Fibroblast of lung (primary cell): ENCODE data around the gene GALK2. TPM values are rescaled to one million over a fixed set of nuclear protein-coding genes. Genes with fewer than 3 reads are reported as not detected.

Experiments used
- DNase-seq, 2 donors: peaks; one replicate each; pipeline versions ENCODE4 v3.0.0 to v3.0.0-alpha.2; 2010; ENCODE audit warnings: low read depth in 2 of 2
- H2AFZ ChIP-seq: 2 replicates; pipeline ENCODE4 v1.5.1; 2012; ENCODE audit warnings: low read length, control low read depth, inconsistent platforms
- H3K27ac ChIP-seq: 2 replicates; pipeline ENCODE4 v1.5.1; 2011; ENCODE audit warnings: low read length, control low read depth; ENCODE audit not compliant: insufficient read depth
- H3K27me3 ChIP-seq: 2 replicates; pipeline ENCODE4 v1.5.1; 2011; ENCODE audit warnings: mild to moderate bottlenecking, low read length; ENCODE audit not compliant: control insufficient read depth, insufficient read depth
- H3K36me3 ChIP-seq: 2 replicates; pipeline ENCODE4 v1.5.1; 2011; ENCODE audit warnings: low read length; ENCODE audit not compliant: control insufficient read depth, insufficient read depth
- H3K4me1 ChIP-seq: 2 replicates; pipeline ENCODE4 v1.5.1; 2011; ENCODE audit warnings: low read length; ENCODE audit not compliant: control insufficient read depth, insufficient read depth; ENCODE audit errors: extremely low read depth
- H3K4me2 ChIP-seq: 2 replicates; pipeline ENCODE4 v1.5.1; 2011; ENCODE audit warnings: low read length, control low read depth; ENCODE audit not compliant: insufficient read depth; ENCODE audit errors: extremely low read depth
- H3K4me3 ChIP-seq, 4 experiments: fragments of 200-600 bp in 1 of 4; sonication (generic) in 1 of 4; replicated peaks in 1 of 4; 2 replicates each; pipeline ENCODE4 v1.5.1; 2011 to 2016; ENCODE audit warnings: low read length in 4 of 4, low read depth in 3 of 4, mild to moderate bottlenecking in 3 of 4, control low read depth in 2 of 4, inconsistent platforms in 1 of 4, mixed read lengths in 1 of 4; ENCODE audit not compliant: insufficient read depth in 1 of 4; ENCODE audit errors: control extremely low read depth in 1 of 4
- H3K79me2 ChIP-seq: 2 replicates; pipeline ENCODE4 v1.5.1; 2012; ENCODE audit warnings: mild to moderate bottlenecking, low read length, inconsistent platforms; ENCODE audit not compliant: control insufficient read depth, insufficient read depth
- H3K9ac ChIP-seq: 2 replicates; pipeline ENCODE4 v1.5.1; 2011; ENCODE audit warnings: mild to moderate bottlenecking, low read length, control low read depth; ENCODE audit not compliant: insufficient read depth
- H3K9me3 ChIP-seq: 2 replicates; pipeline ENCODE4 v1.5.1; 2012; ENCODE audit warnings: low read depth, low read length; ENCODE audit not compliant: control insufficient read depth, insufficient read depth
- H4K20me1 ChIP-seq: 2 replicates; pipeline ENCODE4 v1.5.1; 2011; ENCODE audit warnings: low read length; ENCODE audit not compliant: control insufficient read depth, insufficient read depth; ENCODE audit errors: extremely low read depth
- EZH2 ChIP-seq: IDR thresholded peaks from 2 replicates; pipeline ENCODE4 v1.5.1; 2012; ENCODE audit warnings: low read length, control low read depth, mild to moderate bottlenecking; ENCODE audit errors: missing control alignments
- polyA plus RNA-seq, 2 donors: library from polyadenylated mRNA; depleted of rRNA in 1 of 2; stranded (reverse) in 1 of 2; unstranded in 1 of 2; fragments of >200 nt; gene quantifications; 2 replicates each; pipeline ENCODE4 v1.2.1, GENCODE V29; 2011 to 2012; ENCODE audit warnings: missing spikeins in 1 of 2
- total RNA-seq: library from RNA; depleted of rRNA; stranded (reverse); fragments of >200 nt; gene quantifications from 2 replicates; pipeline ENCODE4 v1.2.1, GENCODE V29; 2014
- TF ChIP-seq, protein P1 (sequence below), 2 donors: IDR thresholded peaks in 1 of 2; conservative IDR thresholded peaks in 1 of 2; 1 replicate in 1 of 2; 2 replicates in 1 of 2; pipeline ENCODE4 v1.5.1; 2011 to 2012; ENCODE audit warnings: low read length in 2 of 2, control low read depth in 1 of 2, inconsistent platforms in 1 of 2, low read depth in 1 of 2, mild to moderate bottlenecking in 1 of 2

The GALK2 gene
- total and polyA plus RNA-seq, 2 donors (not counting 1 experiment from before 2014, with no cell fraction given), result 37.5 to 74.5 TPM

DNA sequence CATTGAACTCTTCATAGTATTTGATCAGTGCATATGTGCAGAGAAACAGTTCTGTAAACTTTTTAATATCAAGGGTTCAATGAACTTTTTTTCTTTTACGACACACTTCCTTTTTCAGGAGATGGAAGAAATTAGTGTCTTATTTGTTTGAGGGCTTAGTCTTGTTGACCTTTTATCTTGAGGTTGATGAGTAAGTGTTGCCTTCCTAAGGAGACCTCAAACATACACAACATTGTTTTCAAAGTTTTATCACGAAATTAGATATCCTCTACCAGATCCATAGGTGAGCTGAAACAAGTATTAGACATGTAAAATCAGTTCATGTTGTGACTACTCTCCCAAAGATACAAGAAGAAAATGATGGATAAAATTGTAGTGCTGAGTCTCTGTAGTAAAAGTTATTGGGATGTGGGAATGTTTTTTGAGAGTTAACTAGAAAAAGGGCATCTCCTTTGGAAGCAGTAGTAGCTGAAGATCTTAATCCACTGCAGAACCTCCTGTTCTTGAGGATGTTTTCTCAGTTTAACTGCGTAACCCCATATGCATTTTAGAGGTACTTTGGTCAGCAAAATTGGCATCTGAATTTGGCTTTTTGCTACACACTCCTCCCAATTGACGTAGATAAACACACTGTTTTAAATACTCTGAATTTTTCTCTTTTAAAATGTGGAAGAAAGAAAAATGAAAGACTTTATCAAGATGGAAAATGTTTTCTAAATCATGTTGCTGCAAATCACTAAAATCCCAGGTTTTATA lies 116.8 kb downstream of the GALK2 start:
- Histone ChIP-seq H4K20me1 (no peaks in the 10 kb centered on the region), H3K79me2 (no peaks in the 10 kb centered on the region), H3K27me3 (no peaks in the 10 kb centered on the region), H3K4me1 (no peaks in the 10 kb centered on the region), H3K4me3 (no peak overlapping the region), H3K4me2 (no peak overlapping the region), H2AFZ (no peak overlapping the region), H3K9ac (no peak overlapping the region), H3K27ac (no peak overlapping the region), H3K9me3 (no peaks in the 10 kb centered on the region), H3K36me3 (peaks cover 2% of the 10 kb centered on the region)
- peak; percentile 56 to 74 for DNase-seq
- no peak for TF ChIP-seq EZH2
- TF ChIP-seq, protein P1, sequence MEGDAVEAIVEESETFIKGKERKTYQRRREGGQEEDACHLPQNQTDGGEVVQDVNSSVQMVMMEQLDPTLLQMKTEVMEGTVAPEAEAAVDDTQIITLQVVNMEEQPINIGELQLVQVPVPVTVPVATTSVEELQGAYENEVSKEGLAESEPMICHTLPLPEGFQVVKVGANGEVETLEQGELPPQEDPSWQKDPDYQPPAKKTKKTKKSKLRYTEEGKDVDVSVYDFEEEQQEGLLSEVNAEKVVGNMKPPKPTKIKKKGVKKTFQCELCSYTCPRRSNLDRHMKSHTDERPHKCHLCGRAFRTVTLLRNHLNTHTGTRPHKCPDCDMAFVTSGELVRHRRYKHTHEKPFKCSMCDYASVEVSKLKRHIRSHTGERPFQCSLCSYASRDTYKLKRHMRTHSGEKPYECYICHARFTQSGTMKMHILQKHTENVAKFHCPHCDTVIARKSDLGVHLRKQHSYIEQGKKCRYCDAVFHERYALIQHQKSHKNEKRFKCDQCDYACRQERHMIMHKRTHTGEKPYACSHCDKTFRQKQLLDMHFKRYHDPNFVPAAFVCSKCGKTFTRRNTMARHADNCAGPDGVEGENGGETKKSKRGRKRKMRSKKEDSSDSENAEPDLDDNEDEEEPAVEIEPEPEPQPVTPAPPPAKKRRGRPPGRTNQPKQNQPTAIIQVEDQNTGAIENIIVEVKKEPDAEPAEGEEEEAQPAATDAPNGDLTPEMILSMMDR (conservative IDR thresholded peaks at IDR 0.05 in 1 of 2, IDR thresholded peaks at IDR 0.05 in 1 of 2; ENCODE audit: low read depth in 1 of 2, low read length in 2 of 2), result no peak

DNA sequence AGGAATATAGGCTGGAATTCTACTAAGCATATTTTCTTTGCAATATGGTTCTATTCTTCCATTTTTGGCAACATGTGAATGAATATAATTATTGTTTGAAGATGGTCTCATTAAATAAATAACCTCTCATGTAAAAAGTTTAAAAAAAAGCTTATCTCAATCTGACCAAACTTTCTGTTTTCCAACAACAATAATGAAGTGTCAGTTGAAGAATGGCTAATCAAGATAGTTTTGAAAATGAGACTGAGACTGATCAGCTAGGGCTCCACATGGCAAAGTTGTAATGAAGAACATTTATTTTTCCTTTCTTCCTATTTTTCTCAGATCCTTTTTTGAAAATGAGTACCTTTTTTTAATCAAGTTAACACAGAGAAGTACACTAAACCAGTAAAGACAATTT lies 117.4 kb downstream of the GALK2 start:
- no peaks in the 10 kb centered on the region for H3K4me1 ChIP-seq
- H3K79me2 ChIP-seq, result no peaks in the 10 kb centered on the region
- DNase-seq, result no peak
- H3K4me2 ChIP-seq, result no peak overlapping the region
- H3K9ac ChIP-seq, result no peak overlapping the region
- peaks cover 2% of the 10 kb centered on the region for H3K36me3 ChIP-seq
- no peaks in the 10 kb centered on the region for H4K20me1 ChIP-seq
- H3K27ac ChIP-seq, result no peak overlapping the region
- no peaks in the 10 kb centered on the region for H3K27me3 ChIP-seq
- H2AFZ ChIP-seq, result no peak overlapping the region
- TF ChIP-seq, protein P1 (conservative IDR thresholded peaks at IDR 0.05 in 1 of 2, IDR thresholded peaks at IDR 0.05 in 1 of 2; ENCODE audit: low read depth in 1 of 2, low read length in 2 of 2), result no peak
- TF ChIP-seq EZH2, result no peak
- no peak overlapping the region for H3K4me3 ChIP-seq
- H3K9me3 ChIP-seq, result no peaks in the 10 kb centered on the region

DNA sequence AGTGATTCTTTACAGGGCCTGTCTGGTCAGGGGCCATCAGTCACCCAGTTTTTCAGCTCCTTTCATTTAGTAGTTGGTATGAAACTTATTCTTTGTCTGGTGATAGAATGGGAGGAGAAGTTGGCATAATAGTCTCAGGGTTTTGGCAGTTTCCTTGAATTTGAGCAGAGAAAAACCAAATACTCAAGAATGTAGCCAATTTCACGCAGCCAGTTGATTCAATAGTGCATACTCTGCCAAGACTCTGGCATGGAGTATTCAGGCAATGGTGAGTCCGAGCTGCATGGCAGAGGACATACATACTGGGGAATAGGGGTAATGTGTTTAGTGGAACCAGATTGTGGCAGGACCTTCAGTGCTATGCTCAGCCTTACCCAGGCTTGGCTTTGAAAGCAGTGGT lies 118.3 kb downstream of the GALK2 start:
- H3K9me3 ChIP-seq, result no peaks in the 10 kb centered on the region
- no peak overlapping the region for H3K4me2 ChIP-seq
- H2AFZ ChIP-seq, result no peak overlapping the region
- H3K79me2 ChIP-seq, result no peaks in the 10 kb centered on the region
- H3K4me1 ChIP-seq, result no peaks in the 10 kb centered on the region
- no peak overlapping the region for H3K4me3 ChIP-seq
- no peak for TF ChIP-seq EZH2
- TF ChIP-seq, protein P1 (conservative IDR thresholded peaks at IDR 0.05 in 1 of 2, IDR thresholded peaks at IDR 0.05 in 1 of 2; ENCODE audit: low read depth in 1 of 2, low read length in 2 of 2), result no peak
- peak in 1 of 2 donors; percentile 39 for DNase-seq
- no peaks in the 10 kb centered on the region for H3K36me3 ChIP-seq
- H3K27ac ChIP-seq, result no peak overlapping the region
- H4K20me1 ChIP-seq, result no peaks in the 10 kb centered on the region
- H3K9ac ChIP-seq, result no peak overlapping the region
- H3K27me3 ChIP-seq, result no peaks in the 10 kb centered on the region
